NCI-H2029 (cell line): ENCODE data around the gene ANKRD33B.
A peak's percentile ranks its signal among the peaks of the same experiment; 100 is the strongest.

ENCODE experiments used
- DNase-seq: peaks from one replicate; lab custom pipeline; 2025; lab: John Stamatoyannopoulos, UW

The ANKRD33B gene

DNA sequence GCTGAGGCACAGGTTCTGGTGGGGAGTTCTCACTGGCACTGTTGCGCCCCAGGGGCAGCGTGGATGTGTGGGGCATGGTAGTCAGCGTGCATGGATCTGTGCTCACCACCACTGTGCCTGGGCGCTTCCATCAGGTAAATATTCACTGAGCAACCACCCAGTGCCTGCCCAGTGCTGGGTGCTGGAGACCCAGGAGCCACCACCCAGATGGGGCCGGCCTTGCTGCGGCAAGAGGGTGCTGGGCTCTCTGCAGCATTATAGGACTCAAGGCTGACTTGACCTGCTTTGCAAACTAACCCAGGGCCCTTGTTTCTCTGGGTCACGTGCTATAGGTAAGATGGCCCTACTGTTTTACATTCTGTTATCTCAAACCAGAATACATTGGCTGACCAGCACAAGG is 136.6 kb downstream of the ANKRD33B start:
- DNase-seq: no peak

DNA sequence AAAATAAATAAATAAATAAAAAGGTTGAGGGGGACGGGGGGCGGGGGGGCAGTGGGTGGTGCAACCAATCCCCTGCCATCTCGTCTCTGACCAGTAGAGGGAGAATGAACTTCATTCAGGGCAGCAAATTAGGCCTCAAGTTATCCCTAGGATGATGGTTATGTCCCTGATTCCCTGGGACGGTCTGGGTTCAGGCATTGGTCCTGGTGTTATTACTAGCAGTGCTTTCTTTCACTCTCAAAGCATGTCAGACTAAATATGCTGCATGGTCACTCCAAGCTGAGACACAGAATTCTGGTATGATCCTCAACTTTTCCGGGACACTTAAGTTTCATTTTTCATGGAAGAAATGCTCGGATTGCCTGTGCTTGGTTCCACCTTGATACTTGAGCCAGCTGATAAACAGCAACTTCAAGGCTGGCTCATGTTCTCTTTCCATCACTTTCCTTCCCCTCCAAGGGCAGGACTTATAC is 137.7 kb downstream of the ANKRD33B start:
- DNase-seq: no peak

DNA sequence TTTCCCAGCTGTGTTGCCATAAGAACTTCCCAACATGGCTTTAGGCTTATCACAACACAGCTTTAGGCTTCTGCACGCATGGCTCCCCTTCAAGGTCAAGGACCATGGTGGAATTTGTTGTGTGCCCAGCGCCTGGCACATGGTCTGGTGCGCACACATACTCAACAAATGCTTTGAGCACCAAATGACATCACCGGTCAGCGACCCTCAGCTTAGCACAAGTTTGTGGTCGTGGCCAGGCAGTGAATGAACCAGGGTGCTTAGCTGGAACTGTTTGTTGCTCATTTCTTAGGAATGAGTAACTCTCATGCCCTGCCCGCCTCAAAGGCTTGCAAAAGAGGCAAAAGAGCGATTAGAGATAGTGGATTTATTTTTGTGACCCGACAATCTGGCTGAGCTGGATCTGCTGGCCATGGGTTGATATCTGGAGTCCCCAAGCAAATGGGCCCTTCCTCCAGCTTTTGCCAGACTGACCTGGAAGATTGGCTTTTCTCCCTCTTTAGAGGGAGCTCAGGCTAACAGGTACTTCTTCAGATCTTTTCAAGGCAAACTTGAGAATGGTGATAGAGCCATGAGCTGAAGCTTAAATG is 138.3 kb downstream of the ANKRD33B start:
- no peak for DNase-seq

DNA sequence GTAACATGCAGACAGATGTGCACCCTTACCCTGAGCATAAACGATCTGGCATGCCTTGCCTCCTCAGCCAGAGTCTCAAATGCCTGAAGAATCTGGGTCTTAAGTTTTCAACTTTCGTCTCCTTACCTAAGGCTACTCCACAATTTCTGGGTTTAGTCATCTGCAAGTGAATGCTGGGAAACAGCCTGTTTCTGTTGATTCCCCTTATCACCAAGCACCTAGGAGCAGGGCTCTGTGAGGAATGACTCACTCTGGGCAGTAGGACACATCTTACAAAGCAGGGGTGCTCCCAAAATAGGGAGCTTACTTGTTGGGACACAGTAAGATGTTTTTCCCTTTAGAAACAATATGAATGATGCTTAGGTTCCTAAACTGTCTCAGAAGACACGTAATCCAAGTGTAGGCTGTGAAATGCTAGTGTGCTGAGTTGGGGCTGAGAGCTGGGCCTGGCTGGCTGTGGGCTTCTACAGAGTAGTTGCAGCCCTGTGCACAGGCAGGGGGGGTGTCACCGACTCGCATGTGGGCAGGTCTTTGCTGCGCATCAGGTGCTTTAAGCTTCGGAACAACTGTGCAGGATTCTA is 139.1 kb downstream of the ANKRD33B start:
- no peak for DNase-seq

DNA sequence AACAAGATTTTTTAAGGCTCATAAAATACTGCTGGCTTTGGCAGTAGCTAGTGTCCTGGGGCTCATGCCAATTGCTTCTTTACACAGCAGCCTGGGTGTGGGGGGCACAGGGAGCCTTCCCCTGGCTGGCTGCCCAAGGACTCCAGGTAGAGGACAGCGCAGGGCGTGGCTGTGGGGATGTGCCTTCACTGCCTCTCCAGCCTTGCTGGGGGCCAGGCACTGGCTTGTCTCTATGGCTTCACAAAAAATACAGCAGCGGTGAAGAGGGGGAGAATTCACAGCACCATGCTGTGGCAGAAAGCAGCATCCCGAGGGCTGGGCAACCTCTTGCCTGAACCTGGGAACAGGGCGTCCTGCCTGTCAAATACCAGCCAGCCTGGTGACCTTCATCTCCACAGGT is 139.8 kb downstream of the ANKRD33B start:
- DNase-seq: peak; percentile 49

DNA sequence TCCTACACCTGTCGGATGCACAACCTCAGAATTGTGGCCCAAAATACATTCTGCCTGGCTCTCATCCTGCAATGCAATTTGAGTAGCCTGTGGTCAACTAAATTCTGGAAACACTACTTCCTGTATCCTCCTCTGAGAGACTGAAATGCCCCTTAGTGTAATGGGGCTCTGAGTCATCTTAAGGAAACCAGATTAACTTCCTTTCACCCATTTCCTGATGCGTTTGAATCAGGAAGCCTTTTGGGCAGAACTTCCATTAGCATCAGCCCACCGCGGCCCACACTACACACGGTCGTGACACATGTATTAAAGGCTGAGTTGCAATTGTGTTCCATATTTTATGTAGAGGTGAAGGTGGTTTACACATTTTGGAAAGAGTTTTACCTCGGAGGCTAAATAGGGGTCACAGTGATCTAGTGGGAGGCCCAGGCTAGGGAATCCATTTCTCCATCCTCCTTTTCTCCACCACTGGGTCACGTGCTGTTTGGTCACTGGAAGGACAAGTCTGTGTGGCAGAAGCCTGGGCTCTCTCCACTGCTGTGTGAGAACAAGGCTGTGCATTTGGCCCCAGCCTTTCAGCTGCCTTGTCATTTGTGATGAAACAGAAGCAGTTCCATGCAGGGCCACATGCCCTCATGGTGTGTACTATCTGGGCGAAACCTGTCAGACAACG is 141.2 kb downstream of the ANKRD33B start:
- DNase-seq: peak; percentile 55

DNA sequence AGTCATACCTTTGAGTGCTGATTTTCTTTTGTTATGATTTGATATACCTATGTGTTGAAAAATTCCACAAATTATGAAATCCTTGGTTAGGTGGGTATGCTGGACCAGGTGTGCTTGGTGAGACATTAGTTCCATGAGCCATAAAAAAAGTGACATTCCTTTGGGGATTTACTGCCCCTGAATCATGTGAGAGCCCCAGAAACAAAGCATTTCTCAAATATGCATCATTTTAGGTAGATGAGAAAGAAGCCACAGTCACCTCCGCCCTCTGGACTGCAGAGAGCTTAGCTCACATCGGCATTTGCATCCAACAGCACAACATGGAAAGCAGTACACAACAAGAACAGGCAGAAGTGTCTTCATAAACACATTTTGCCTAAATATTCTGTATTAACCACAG is 141.9 kb downstream of the ANKRD33B start:
- no peak for DNase-seq

DNA sequence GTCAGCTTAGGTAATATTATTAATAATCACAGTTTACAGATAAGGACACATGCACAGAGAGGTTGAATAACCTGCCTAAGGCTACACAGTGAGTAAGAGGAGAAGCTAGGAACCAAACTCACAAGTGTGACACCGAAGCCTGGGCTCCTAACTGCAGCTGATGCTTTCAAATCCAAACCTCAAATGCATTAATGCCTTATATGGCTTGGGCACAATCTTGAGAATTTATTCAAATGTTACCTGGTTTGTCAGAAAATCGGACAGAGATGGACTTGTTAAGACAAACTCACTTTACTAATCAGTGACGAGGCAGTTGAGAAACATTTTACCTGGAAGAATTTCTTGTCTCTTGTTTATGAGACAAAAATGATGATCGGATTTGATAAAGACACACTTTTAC is 142.5 kb downstream of the ANKRD33B start:
- DNase-seq: no peak
